ENCODE results near the gene PDE4D.

The PDE4D gene

GRCh38 chr5:59716966-59717500 is 176.5 kb downstream of the PDE4D start:
- Histone ChIP-seq H3K18ac (ENCODE audit: low read length) (no peak overlapping the region), H3K23ac (ENCODE audit: low read depth, low read length, poor library complexity) (no peak overlapping the region), H2BK15ac (ENCODE audit: low read length) (no peak overlapping the region), H3K27me3 (ENCODE audit: control insufficient read depth in 3 of 3, insufficient read depth in 3 of 3, low read depth in 1 of 3, low read length in 3 of 3) (peaks cover 0 to 6% (median 2%) of the 10 kb centered on the region in 3 experiments), H3K4me3 (ENCODE audit: low read length in 2 of 2) (no peak overlapping the region), H3K14ac (ENCODE audit: low read length) (no peak overlapping the region), H4K8ac (ENCODE audit: low read depth, low read length) (no peak overlapping the region), H2BK12ac (ENCODE audit: low read length) (no peak overlapping the region), H3K79me1 (ENCODE audit: low read depth, low read length) (no peaks in the 10 kb centered on the region), H3K27ac (replicated peaks; ENCODE audit: low read length) (no peak overlapping the region), H2BK5ac (ENCODE audit: low read length) (no peak overlapping the region), H3K36me3 (replicated peaks in 1 of 2; ENCODE audit: control insufficient read depth in 2 of 2, insufficient read depth in 2 of 2, low read length in 2 of 2) (no peaks in the 10 kb centered on the region), H3K4ac (ENCODE audit: low read length) (no peak overlapping the region), H2AK5ac (ENCODE audit: low read depth, low read length) (no peak overlapping the region), H3K9ac (ENCODE audit: low read depth, low read length, poor library complexity) (no peak overlapping the region), H4K91ac (ENCODE audit: low read depth, low read length, poor library complexity) (no peak overlapping the region), H3K4me1 (ENCODE audit: control insufficient read depth in 2 of 2, insufficient read depth in 1 of 2, low read depth in 1 of 2, low read length in 2 of 2) (no peaks in the 10 kb centered on the region), H3K4me2 (ENCODE audit: insufficient read depth, low read length, poor library complexity, severe bottlenecking) (no peak overlapping the region), H2BK120ac (ENCODE audit: low read depth, low read length) (no peak overlapping the region), H2AFZ (ENCODE audit: low read length) (no peak overlapping the region), H3K9me3 (replicated peaks in 1 of 2; ENCODE audit: control insufficient read depth in 2 of 2, insufficient read depth in 1 of 2, low read depth in 1 of 2, low read length in 2 of 2) (peaks cover 12 to 14% of the 10 kb centered on the region in 2 donors)
- WGBS, 2 donors (ENCODE audit: extremely low coverage in 2 of 2, insufficient read length in 2 of 2, insufficient replicate concordance in 1 of 2) = no CpG with 5 or more reads among the region's 1 CpG
- DNase-seq (ENCODE audit: low spot score) = no peak

- peaks cover 12 to 14% of the 10 kb centered on the region in 2 donors for H3K9me3 ChIP-seq (replicated peaks in 1 of 2; ENCODE audit: control insufficient read depth in 2 of 2, insufficient read depth in 1 of 2, low read depth in 1 of 2, low read length in 2 of 2)
- H3K9ac ChIP-seq (ENCODE audit: low read depth, low read length, poor library complexity) = no peak overlapping the region
- H4K91ac ChIP-seq (ENCODE audit: low read depth, low read length, poor library complexity) = no peak overlapping the region
- no peak overlapping the region for H3K4me3 ChIP-seq (ENCODE audit: low read length in 2 of 2)
- H2BK12ac ChIP-seq (ENCODE audit: low read length) = no peak overlapping the region
- H2AK5ac ChIP-seq (ENCODE audit: low read depth, low read length) = no peak overlapping the region
- no peak overlapping the region for H2BK15ac ChIP-seq (ENCODE audit: low read length)
- H3K4me1 ChIP-seq (ENCODE audit: control insufficient read depth in 2 of 2, insufficient read depth in 1 of 2, low read depth in 1 of 2, low read length in 2 of 2) = no peaks in the 10 kb centered on the region
- H3K27ac ChIP-seq (replicated peaks; ENCODE audit: low read length) = no peak overlapping the region
- no peak overlapping the region for H3K18ac ChIP-seq (ENCODE audit: low read length)
- no peak overlapping the region for H2AFZ ChIP-seq (ENCODE audit: low read length)
- H2BK5ac ChIP-seq (ENCODE audit: low read length) = no peak overlapping the region
- no peak overlapping the region for H3K4ac ChIP-seq (ENCODE audit: low read length)
- H3K36me3 ChIP-seq (replicated peaks in 1 of 2; ENCODE audit: control insufficient read depth in 2 of 2, insufficient read depth in 2 of 2, low read length in 2 of 2) = no peaks in the 10 kb centered on the region
- H3K79me1 ChIP-seq (ENCODE audit: low read depth, low read length) = no peaks in the 10 kb centered on the region
- no peak overlapping the region for H3K4me2 ChIP-seq (ENCODE audit: insufficient read depth, low read length, poor library complexity, severe bottlenecking)
- no peak for DNase-seq (ENCODE audit: low spot score)
- peaks cover 0 to 6% (median 2%) of the 10 kb centered on the region in 3 experiments for H3K27me3 ChIP-seq (ENCODE audit: control insufficient read depth in 3 of 3, insufficient read depth in 3 of 3, low read depth in 1 of 3, low read length in 3 of 3)
- H3K23ac ChIP-seq (ENCODE audit: low read depth, low read length, poor library complexity) = no peak overlapping the region
- no peak overlapping the region for H4K8ac ChIP-seq (ENCODE audit: low read depth, low read length)
- WGBS, 2 donors (ENCODE audit: extremely low coverage in 2 of 2, insufficient read length in 2 of 2, insufficient replicate concordance in 1 of 2) = no CpG with 5 or more reads among the region's 9 CpGs
- H2BK120ac ChIP-seq (ENCODE audit: low read depth, low read length) = no peak overlapping the region
- H3K14ac ChIP-seq (ENCODE audit: low read length) = no peak overlapping the region
Measured at GRCh38 chr5:59716029-59716428, 177.5 kb downstream of the PDE4D start.

- Histone ChIP-seq H3K18ac (ENCODE audit: low read length) (no peak overlapping the region), H3K4me3 (ENCODE audit: low read length in 2 of 2) (no peak overlapping the region), H3K27ac (replicated peaks; ENCODE audit: low read length) (no peak overlapping the region), H3K4me1 (ENCODE audit: control insufficient read depth in 2 of 2, insufficient read depth in 1 of 2, low read depth in 1 of 2, low read length in 2 of 2) (no peaks in the 10 kb centered on the region), H3K27me3 (ENCODE audit: control insufficient read depth in 3 of 3, insufficient read depth in 3 of 3, low read depth in 1 of 3, low read length in 3 of 3) (peaks cover 0 to 6% (median 2%) of the 10 kb centered on the region in 3 experiments), H3K4ac (ENCODE audit: low read length) (no peak overlapping the region), H2BK5ac (ENCODE audit: low read length) (no peak overlapping the region), H3K36me3 (replicated peaks in 1 of 2; ENCODE audit: control insufficient read depth in 2 of 2, insufficient read depth in 2 of 2, low read length in 2 of 2) (no peaks in the 10 kb centered on the region), H3K79me1 (ENCODE audit: low read depth, low read length) (no peaks in the 10 kb centered on the region), H2AFZ (ENCODE audit: low read length) (no peak overlapping the region), H3K9ac (ENCODE audit: low read depth, low read length, poor library complexity) (no peak overlapping the region), H2BK15ac (ENCODE audit: low read length) (no peak overlapping the region), H2BK12ac (ENCODE audit: low read length) (no peak overlapping the region), H3K14ac (ENCODE audit: low read length) (no peak overlapping the region), H2BK120ac (ENCODE audit: low read depth, low read length) (no peak overlapping the region), H2AK5ac (ENCODE audit: low read depth, low read length) (no peak overlapping the region), H3K23ac (ENCODE audit: low read depth, low read length, poor library complexity) (no peak overlapping the region), H4K91ac (ENCODE audit: low read depth, low read length, poor library complexity) (no peak overlapping the region), H4K8ac (ENCODE audit: low read depth, low read length) (no peak overlapping the region), H3K9me3 (replicated peaks in 1 of 2; ENCODE audit: control insufficient read depth in 2 of 2, insufficient read depth in 1 of 2, low read depth in 1 of 2, low read length in 2 of 2) (peaks cover 12 to 14% of the 10 kb centered on the region in 2 donors), H3K4me2 (ENCODE audit: insufficient read depth, low read length, poor library complexity, severe bottlenecking) (no peak overlapping the region)
- WGBS, 2 donors (ENCODE audit: extremely low coverage in 2 of 2, insufficient read length in 2 of 2, insufficient replicate concordance in 1 of 2) = no CpG with 5 or more reads among the region's 5 CpGs
- no peak for DNase-seq (ENCODE audit: low spot score)
Measured at GRCh38 chr5:59715228-59715627, 178.3 kb downstream of the PDE4D start.

- Histone ChIP-seq H3K18ac (ENCODE audit: low read length) (no peak overlapping the region), H2BK15ac (ENCODE audit: low read length) (no peak overlapping the region), H3K36me3 (replicated peaks in 1 of 2; ENCODE audit: control insufficient read depth in 2 of 2, insufficient read depth in 2 of 2, low read length in 2 of 2) (no peaks in the 10 kb centered on the region), H2BK5ac (ENCODE audit: low read length) (no peak overlapping the region), H3K14ac (ENCODE audit: low read length) (no peak overlapping the region), H4K8ac (ENCODE audit: low read depth, low read length) (no peak overlapping the region), H2BK120ac (ENCODE audit: low read depth, low read length) (no peak overlapping the region), H3K23ac (ENCODE audit: low read depth, low read length, poor library complexity) (no peak overlapping the region), H3K27ac (replicated peaks; ENCODE audit: low read length) (no peak overlapping the region), H4K91ac (ENCODE audit: low read depth, low read length, poor library complexity) (no peak overlapping the region), H3K9ac (ENCODE audit: low read depth, low read length, poor library complexity) (no peak overlapping the region), H2AFZ (ENCODE audit: low read length) (no peak overlapping the region), H3K4me2 (ENCODE audit: insufficient read depth, low read length, poor library complexity, severe bottlenecking) (no peak overlapping the region), H2BK12ac (ENCODE audit: low read length) (no peak overlapping the region), H3K79me1 (ENCODE audit: low read depth, low read length) (no peaks in the 10 kb centered on the region), H3K4me3 (ENCODE audit: low read length in 2 of 2) (peak overlapping the region in 1 of 2 donors; percentile 68), H3K4me1 (ENCODE audit: control insufficient read depth in 2 of 2, insufficient read depth in 1 of 2, low read depth in 1 of 2, low read length in 2 of 2) (peaks cover 3 to 6% of the 10 kb centered on the region in 2 donors), H3K4ac (ENCODE audit: low read length) (no peak overlapping the region), H2AK5ac (ENCODE audit: low read depth, low read length) (no peak overlapping the region), H3K9me3 (replicated peaks in 1 of 2; ENCODE audit: control insufficient read depth in 2 of 2, insufficient read depth in 1 of 2, low read depth in 1 of 2, low read length in 2 of 2) (peaks cover 12 to 14% of the 10 kb centered on the region in 2 donors), H3K27me3 (ENCODE audit: control insufficient read depth in 3 of 3, insufficient read depth in 3 of 3, low read depth in 1 of 3, low read length in 3 of 3) (peaks cover 0 to 6% (median 2%) of the 10 kb centered on the region in 3 experiments)
- WGBS, 2 donors (ENCODE audit: extremely low coverage in 2 of 2, insufficient read length in 2 of 2, insufficient replicate concordance in 1 of 2) = no CpG with 5 or more reads among the region's 6 CpGs
- DNase-seq (ENCODE audit: low spot score) = no peak
Measured at GRCh38 chr5:59713498-59713844, 180.1 kb downstream of the PDE4D start.
